Neutrophil (primary cell): ENCODE measurements around the gene ZNF423.

Source experiments
- H3K27ac ChIP-seq: fragments of 200-600 bp; sonication (generic); 2 replicates; pipeline ENCODE4 v1.5.1; 2016; ENCODE audit warnings: mild to moderate bottlenecking, moderate library complexity
- H3K27me3 ChIP-seq: fragments of 200-600 bp; sonication (generic); 2 replicates; pipeline ENCODE4 v1.6.0; 2016; ENCODE audit warnings: mild to moderate bottlenecking
- H3K36me3 ChIP-seq: fragments of 200-600 bp; sonication (generic); 2 replicates; pipeline ENCODE4 v1.5.1; 2017
- H3K4me1 ChIP-seq, 2 experiments: fragments of 200-600 bp in 1 of 2; sonication (generic) in 1 of 2; 1 replicate in 1 of 2; 2 replicates in 1 of 2; pipeline versions ENCODE4 v1.5.1 to v1.6.1; 2013 to 2016; ENCODE audit warnings: low read depth in 1 of 2, low read length in 1 of 2, mild to moderate bottlenecking in 1 of 2, moderate library complexity in 1 of 2; ENCODE audit not compliant: control insufficient read depth in 1 of 2, insufficient read depth in 1 of 2
- H3K4me3 ChIP-seq, 2 experiments: fragments of 200-600 bp in 1 of 2; sonication (generic) in 1 of 2; 1 replicate in 1 of 2; 2 replicates in 1 of 2; pipeline ENCODE4 v1.5.1; 2013 to 2016; ENCODE audit warnings: low read depth in 1 of 2, low read length in 1 of 2, mild to moderate bottlenecking in 1 of 2, moderate library complexity in 1 of 2
- H3K9me3 ChIP-seq: fragments of 200-600 bp; sonication (generic); 2 replicates; pipeline ENCODE4 v1.5.1; 2016
- TF ChIP-seq, protein P1 (sequence below): fragments of 200-600 bp; sonication (generic); IDR thresholded peaks from 2 replicates; pipeline ENCODE4 v1.5.1; 2016; ENCODE audit warnings: antibody characterized with exemption

The ZNF423 gene

GRCh38 chr16:49647673-49648072 lies 208.2 kb downstream of the ZNF423 start:
- TF ChIP-seq, protein P1, sequence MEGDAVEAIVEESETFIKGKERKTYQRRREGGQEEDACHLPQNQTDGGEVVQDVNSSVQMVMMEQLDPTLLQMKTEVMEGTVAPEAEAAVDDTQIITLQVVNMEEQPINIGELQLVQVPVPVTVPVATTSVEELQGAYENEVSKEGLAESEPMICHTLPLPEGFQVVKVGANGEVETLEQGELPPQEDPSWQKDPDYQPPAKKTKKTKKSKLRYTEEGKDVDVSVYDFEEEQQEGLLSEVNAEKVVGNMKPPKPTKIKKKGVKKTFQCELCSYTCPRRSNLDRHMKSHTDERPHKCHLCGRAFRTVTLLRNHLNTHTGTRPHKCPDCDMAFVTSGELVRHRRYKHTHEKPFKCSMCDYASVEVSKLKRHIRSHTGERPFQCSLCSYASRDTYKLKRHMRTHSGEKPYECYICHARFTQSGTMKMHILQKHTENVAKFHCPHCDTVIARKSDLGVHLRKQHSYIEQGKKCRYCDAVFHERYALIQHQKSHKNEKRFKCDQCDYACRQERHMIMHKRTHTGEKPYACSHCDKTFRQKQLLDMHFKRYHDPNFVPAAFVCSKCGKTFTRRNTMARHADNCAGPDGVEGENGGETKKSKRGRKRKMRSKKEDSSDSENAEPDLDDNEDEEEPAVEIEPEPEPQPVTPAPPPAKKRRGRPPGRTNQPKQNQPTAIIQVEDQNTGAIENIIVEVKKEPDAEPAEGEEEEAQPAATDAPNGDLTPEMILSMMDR = no peak
- peaks cover under 1% of the 10 kb centered on the region for H3K27me3 ChIP-seq
- H3K27ac ChIP-seq = no peak overlapping the region
- peaks cover 11% of the 10 kb centered on the region for H3K9me3 ChIP-seq
- H3K4me1 ChIP-seq = no peaks in the 10 kb centered on the region
- no peak overlapping the region for H3K4me3 ChIP-seq
- H3K36me3 ChIP-seq = no peaks in the 10 kb centered on the region

- no peaks in the 10 kb centered on the region for H3K4me1 ChIP-seq
- H3K27me3 ChIP-seq = no peaks in the 10 kb centered on the region
- TF ChIP-seq, protein P1 = no peak
- no peaks in the 10 kb centered on the region for H3K36me3 ChIP-seq
- no peak overlapping the region for H3K27ac ChIP-seq
- peaks cover 11% of the 10 kb centered on the region for H3K9me3 ChIP-seq
- H3K4me3 ChIP-seq = no peak overlapping the region
Measured at GRCh38 chr16:49645263-49645662, 210.6 kb downstream of the ZNF423 start.

GRCh38 chr16:49644145-49644463 lies 211.8 kb downstream of the ZNF423 start:
- Histone ChIP-seq H3K36me3 (no peaks in the 10 kb centered on the region), H3K9me3 (peaks cover 11% of the 10 kb centered on the region), H3K27me3 (no peaks in the 10 kb centered on the region), H3K27ac (no peak overlapping the region), H3K4me3 (no peak overlapping the region), H3K4me1 (no peaks in the 10 kb centered on the region)
- TF ChIP-seq, protein P1 = no peak

DNA sequence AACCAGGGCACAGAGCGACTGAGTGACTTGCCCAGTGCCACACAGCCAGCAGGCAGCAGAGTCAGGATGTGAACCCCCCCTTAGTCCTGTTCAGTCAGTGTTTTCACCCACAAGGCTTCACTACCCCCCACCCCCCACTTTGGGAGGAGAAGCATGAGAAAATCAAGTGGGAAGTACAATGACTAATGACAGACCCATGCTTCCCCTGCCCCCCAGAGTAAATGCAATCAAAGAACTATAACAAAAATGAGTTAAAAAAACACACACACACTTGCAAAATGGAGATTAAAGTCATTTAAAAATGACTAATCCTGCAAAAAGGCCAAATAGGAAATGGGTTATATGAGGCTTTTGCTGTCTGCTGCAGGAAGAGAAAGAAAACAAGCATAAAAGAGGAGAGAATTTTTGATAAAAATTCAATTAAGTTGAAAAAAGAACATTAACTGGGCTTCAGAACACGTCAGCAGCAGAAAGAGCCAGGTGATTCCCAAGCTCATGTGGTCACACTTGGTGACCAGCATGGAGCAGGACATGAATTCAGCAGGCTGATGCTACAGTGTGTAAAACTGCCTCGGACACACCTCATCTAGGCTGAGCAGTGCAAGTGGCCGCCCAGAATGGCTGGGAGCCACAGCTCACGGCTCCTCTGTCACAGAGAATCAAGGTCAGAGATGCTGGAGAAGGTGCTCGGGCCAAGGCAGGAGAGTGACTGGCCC lies 212.3 kb downstream of the ZNF423 start:
- no peaks in the 10 kb centered on the region for H3K27me3 ChIP-seq
- no peaks in the 10 kb centered on the region for H3K4me1 ChIP-seq
- no peak overlapping the region for H3K27ac ChIP-seq
- H3K9me3 ChIP-seq = peaks cover 11% of the 10 kb centered on the region
- TF ChIP-seq, protein P1 = no peak
- H3K4me3 ChIP-seq = no peak overlapping the region
- H3K36me3 ChIP-seq = no peaks in the 10 kb centered on the region

GRCh38 chr16:49641250-49641649 lies 214.7 kb downstream of the ZNF423 start:
- Histone ChIP-seq H3K27ac (no peak overlapping the region), H3K4me1 (no peaks in the 10 kb centered on the region), H3K27me3 (no peaks in the 10 kb centered on the region), H3K36me3 (no peaks in the 10 kb centered on the region), H3K9me3 (no peaks in the 10 kb centered on the region), H3K4me3 (no peak overlapping the region)
- TF ChIP-seq, protein P1 = no peak
